Measurements from ENCODE around the gene SETDB2. TPM values are rescaled to one million over a fixed set of nuclear protein-coding genes. Genes with fewer than 3 reads are reported as not detected.

Gene SETDB2
- total and polyA plus RNA-seq, 2 donors (not counting 3 experiments of a cell fraction or from before 2014, with no cell fraction given): 1.5 to 5.6 TPM

- DNase-seq (ENCODE audit: low read depth, low spot score): no peak
- CTCF ChIA-PET: interaction anchor here (0.8 kb wide), 2 partner anchors 18 to 76 kb away, joined by 3 read pairs; no protein-coding TSS in a partner anchor
- FAIRE-seq: peak; percentile 8
Observed at GRCh38 chr13:49524740-49525501, 80.8 kb downstream of the SETDB2 start.

More at GRCh38 chr13:49524740-49525501, 80.8 kb downstream of the SETDB2 start:
- POLR2A ChIA-PET: interaction anchor here (0.6 kb wide), 1 partner anchor 150 kb away, joined by 4 read pairs; no protein-coding TSS in a partner anchor
- no TSS peak for BruUV-seq (replicated peaks)
- H3K4me1 ChIP-seq (ENCODE audit: control insufficient read depth, extremely low read depth, insufficient read depth, low read length): no peaks in the 10 kb centered on the region
- TF ChIP-seq JUN (IDR thresholded peaks at IDR 0.05; ENCODE audit: borderline replicate concordance, insufficient read depth, insufficient read length, low read depth) (no peak), GATA2 (IDR thresholded peaks at IDR 0.05; ENCODE audit: insufficient read depth, insufficient read length, low read depth, low read length) (no peak), POLR2A (IDR thresholded peaks at IDR 0.05; ENCODE audit: low read depth, low read length) (no peak), MAX (IDR thresholded peaks at IDR 0.05; ENCODE audit: insufficient read depth, insufficient read length) (no peak), MYC (IDR thresholded peaks at IDR 0.05; ENCODE audit: low read depth, low read length) (no peak), CTCF (IDR thresholded peaks at IDR 0.05; ENCODE audit: extremely low read depth in 1 of 2, insufficient read depth in 1 of 2, low read depth in 1 of 2, low read length in 2 of 2) (no peak), EZH2 (IDR thresholded peaks at IDR 0.05; ENCODE audit: borderline replicate concordance, low read depth, low read length, severe bottlenecking) (no peak), POLR2AphosphoS5 (IDR thresholded peaks at IDR 0.05; ENCODE audit: insufficient read depth, low read depth, low read length) (no peak), FOS (IDR thresholded peaks at IDR 0.05; ENCODE audit: borderline replicate concordance, insufficient read depth, low read length) (no peak)
- H3K4me3 ChIP-seq (replicated peaks in 1 of 3; ENCODE audit: insufficient read depth in 1 of 3, low read depth in 1 of 3, low read length in 3 of 3): no peak overlapping the region
- H4K20me1 ChIP-seq (replicated peaks; ENCODE audit: control insufficient read depth, extremely low read depth, insufficient read depth, low read length): no peaks in the 10 kb centered on the region
- H3K27me3 ChIP-seq (ENCODE audit: control insufficient read depth in 2 of 2, insufficient read depth in 2 of 2, low read length in 2 of 2): no peaks in the 10 kb centered on the region
- H3K9me1 ChIP-seq (replicated peaks; ENCODE audit: control insufficient read depth, extremely low read depth, insufficient read depth, low read length): no peaks in the 10 kb centered on the region
- no peak overlapping the region for H3K4me2 ChIP-seq (ENCODE audit: insufficient read depth, low read length)
- no peaks in the 10 kb centered on the region for H3K9me3 ChIP-seq (replicated peaks; ENCODE audit: control insufficient read depth, insufficient read depth, low read length)
- H3K9ac ChIP-seq (replicated peaks; ENCODE audit: extremely low read depth, insufficient read depth, low read length): no peak overlapping the region
- H3K27ac ChIP-seq (ENCODE audit: insufficient read depth, low read depth, low read length): no peak overlapping the region
- H2AFZ ChIP-seq (ENCODE audit: low read depth, low read length): no peak overlapping the region
- intact Hi-C loops (cut with micrococcal nuclease) (no loop called here), dilution Hi-C loops (cut with MboI; ENCODE audit: extremely low pct_ligation_motif_present, low sequenced_read_pairs) (no loop called here)
- no peaks in the 10 kb centered on the region for H3K79me2 ChIP-seq (ENCODE audit: control insufficient read depth, insufficient read depth, low read length)
- H3K36me3 ChIP-seq (ENCODE audit: control insufficient read depth in 2 of 2, extremely low read depth in 1 of 2, insufficient read depth in 2 of 2, low read length in 2 of 2): peaks cover 0 to 1% of the 10 kb centered on the region in 2 experiments
